Stimulated activated CD4-positive, alpha-beta T cell treated with anti-CD3 and anti-CD28 coated beads, TNF-alpha, amount 100 ng/mL, for 4 hours (primary cell): Measurements from ENCODE around the gene ANGPTL8.

Experiments used
- DNase-seq, 3 experiments: peaks; one replicate each; pipeline ENCODE4 v3.0.0-alpha.2; 2020; ENCODE audit warnings: low read depth in 3 of 3

The ANGPTL8 gene

DNA sequence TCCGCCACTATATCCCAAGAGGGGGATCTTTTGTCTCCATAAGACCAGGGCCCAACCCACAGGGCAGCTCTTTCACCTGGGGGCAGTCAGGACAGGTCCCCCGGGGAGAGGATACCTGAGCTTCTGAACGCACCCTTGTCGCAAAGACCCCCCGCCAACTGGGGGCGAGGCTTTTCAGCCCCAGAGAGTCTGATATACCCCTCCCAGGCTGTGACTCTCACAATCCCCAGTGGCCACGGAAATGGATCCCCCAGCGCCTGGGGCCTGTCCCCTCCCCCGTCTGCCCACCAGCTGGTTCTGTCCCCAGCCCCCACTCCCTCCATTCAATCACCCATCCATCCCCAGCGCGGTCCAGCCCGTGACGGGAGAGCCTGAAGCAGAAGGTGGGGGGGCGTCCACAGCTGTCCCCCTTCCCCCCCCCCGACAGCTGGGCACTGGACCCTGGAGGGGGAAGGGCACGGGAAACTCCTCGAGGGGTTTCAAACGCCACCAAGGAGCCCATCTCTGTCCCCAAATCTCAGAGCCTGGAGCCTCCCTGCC lies 22.1 kb downstream of the ANGPTL8 start:
- DNase-seq: no peak

DNA sequence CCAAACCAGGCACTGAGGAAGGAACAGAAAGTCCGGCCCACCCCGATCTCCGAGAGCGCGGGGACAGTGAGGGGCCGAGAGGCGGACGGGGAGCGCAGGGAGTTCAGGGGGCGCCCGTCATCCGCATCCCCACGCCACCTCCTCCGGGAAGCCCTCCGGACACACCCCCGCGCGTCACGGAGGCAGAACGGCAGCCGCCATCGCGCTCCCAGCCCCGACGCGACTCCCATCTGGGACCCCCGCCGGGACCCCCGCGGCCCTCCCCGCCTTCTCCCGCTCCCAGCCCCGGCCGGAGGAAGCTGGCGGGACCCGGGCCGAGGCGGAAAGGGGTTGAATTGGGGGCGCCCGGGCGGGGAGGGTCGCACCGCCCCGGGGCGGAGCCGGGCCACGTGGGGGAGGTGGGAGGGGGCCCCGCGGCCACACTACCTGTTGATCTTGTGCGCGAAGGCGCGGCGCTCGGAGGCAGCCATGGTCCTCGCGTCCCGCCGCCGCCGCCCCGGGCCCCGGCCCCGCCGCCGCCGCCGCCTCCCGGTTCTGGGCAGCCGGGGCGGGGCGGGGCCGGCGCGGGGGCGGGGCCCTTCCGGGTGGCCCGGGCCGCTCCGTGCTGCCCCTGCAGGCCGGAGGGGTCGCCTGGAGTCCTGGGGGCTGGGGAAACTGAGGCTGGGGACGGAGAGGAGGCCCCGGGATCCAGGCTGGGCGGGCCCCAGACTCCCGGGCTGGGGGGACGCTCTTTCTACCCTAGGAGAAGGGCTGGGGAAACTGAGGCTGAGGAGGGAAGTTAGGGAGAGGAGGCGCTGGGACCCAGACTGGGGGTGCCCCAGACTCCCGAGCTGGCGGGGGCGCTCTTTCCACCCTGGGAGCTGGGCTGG lies 22.8 kb downstream of the ANGPTL8 start, which contains the start of gene DOCK6:
TSS of gene DOCK6 (minus strand) at position 554 of the 869 bp plus-strand sequence. CDS start at position 470, 84 bp downstream.
- DNase-seq: peak in 1 of 3 experiments; percentile 12

DNA sequence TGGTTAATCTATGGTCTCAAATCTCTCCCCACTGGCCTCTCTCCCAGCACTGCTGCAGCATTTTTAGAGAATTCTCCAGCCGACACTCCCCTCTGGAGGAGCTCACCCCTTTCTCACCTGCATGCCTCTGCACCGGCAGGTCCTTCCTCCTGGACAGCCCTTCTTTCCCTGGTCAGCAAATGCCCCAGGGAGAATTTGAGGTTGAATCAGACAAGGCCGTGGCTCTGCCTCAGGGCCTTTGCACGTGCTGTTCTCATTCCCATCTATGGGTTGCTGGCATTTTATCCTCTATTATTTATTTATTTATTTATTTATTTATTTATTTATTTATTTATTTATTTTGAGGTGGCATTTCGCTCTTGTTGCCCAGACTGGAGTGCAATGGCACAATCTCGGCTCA lies 24.3 kb downstream of the ANGPTL8 start:
- no peak for DNase-seq

GRCh38 chr19:11264452-11265176 lies 25.2 kb downstream of the ANGPTL8 start:
- no peak for DNase-seq

DNA sequence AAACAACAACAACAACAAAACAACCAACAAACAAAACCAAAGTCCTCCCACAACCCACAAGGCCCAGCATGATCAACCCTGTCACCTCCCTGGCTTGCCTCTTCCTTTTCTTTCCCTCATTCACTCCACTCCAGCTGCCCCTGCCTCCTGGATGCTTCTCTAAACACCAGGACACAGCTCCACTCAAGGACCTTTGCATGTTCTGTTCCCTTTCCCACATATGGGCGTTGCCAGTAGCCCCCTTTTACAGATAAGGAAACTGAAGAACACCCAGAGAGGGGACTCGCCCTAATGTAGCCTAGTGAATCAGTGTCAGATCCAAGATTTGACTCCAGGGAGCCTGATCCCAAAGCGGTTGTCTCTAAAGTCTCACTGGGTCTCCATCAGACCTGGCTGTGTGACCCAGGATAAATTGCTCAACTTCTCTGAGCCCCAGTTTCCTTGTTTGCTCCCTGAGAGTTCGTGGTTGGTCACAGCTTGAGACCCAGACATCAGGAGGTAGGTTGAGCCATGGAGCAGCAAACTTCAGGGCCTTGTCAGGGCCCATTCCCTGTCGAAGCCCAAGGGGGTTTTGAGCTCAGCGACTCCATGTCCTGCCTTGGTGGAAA lies 25.9 kb downstream of the ANGPTL8 start:
- no peak for DNase-seq

DNA sequence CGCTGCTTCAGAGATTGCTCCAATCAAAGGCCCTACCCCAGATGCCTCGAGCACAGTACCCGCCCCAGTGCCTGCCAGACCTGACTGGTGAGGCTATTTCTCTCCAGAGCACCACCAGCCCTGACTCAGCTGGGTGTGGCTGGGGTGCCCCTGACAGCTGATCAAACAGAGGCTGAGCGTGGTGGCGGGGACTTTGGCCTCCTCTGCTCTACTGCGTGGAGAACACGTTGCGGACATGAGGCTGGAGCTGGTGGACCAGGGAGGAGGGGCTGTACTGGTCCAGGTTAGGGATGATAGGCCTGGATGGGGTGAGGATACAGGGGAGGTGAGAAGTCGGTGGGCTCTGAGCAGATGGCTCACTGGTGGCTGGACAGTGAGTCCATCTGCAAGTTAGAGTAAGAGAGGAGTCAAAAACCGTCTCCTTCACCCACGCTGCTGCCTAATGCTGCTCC lies 26.4 kb downstream of the ANGPTL8 start:
- no peak for DNase-seq

DNA sequence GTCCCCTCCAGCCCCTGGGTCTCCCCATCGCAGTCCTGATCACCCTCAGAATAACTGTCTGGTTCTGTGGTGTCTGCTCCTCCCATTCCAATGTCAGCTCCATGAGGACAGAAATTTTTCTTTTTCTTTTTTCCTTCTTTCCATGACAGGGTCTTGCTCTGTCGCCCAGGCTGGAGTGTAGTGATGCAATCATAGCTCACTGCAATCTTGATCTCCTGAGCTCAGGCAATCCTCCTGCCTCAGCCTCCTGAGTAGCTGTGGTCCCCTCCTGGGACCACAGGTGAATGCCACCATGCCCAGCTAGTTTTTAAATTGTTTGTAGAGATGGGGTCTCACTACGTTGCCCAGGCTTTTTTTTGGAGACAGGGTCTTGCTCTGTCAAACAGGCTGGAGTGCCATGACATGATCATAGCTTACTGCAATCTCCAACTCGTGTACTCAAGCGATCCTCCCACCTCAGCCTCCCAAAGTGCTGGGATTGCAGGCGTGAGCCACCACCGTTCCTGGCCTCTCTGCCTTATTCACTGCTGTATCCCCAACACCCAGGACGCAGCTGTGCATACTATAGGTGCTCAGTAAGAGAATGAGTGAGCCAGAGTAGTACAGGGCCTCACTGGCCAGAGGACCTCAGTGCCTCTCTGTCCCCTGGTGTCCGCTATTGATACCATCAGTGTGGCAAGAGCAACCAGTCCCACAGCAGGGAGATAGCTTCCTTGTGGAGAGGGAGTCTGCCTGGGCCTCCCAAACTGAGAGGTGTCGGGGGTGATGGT lies 28.1 kb downstream of the ANGPTL8 start:
- no peak for DNase-seq

GRCh38 chr19:11268783-11269267 lies 29.4 kb downstream of the ANGPTL8 start:
- no peak for DNase-seq

DNA sequence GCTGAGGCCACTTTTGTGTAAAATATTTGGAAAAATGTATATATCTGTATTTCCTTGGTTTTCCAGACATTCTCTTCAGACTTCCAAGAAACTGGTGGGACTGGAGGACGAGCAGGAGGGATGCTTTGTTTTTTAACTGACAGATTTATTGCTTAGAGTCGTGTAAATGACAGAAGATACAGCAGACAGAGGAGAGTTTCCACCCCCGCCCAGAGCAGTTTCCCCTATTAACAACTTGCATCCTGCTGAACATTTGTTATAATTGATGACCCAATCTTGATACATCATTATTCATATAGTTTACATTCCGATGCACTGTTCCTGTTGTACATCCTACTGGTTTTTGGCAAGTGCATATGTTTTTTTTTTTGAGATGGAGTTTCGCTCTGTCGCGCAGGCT lies 30.0 kb downstream of the ANGPTL8 start:
- no peak for DNase-seq

DNA sequence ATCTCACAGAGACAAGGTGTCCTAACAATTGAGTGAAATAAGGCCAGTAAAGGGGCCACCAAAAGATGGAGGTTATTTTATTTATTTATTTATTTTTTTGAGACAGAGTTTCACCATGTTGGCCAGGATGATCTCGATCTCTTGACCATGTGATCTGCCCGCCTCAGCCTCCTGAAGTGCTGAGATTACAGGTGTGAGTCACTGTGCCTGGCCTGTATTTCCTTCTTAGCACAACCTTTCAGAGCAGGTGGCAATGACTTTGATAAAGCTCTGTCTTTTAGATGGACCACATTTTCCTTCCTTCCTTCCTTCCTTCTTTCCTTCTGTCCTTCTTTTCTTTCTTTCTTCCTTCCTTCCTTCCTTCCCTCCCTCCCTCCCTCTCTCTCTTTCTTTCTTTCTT lies 33.9 kb downstream of the ANGPTL8 start:
- DNase-seq: no peak

- DNase-seq: no peak
Measured at GRCh38 chr19:11273989-11274388, 34.6 kb downstream of the ANGPTL8 start.

GRCh38 chr19:11274533-11275086 lies 35.2 kb downstream of the ANGPTL8 start:
- DNase-seq: no peak

- no peak for DNase-seq
Measured at GRCh38 chr19:11278670-11279069, 39.3 kb downstream of the ANGPTL8 start.

GRCh38 chr19:11279505-11280236 lies 40.3 kb downstream of the ANGPTL8 start:
- no peak for DNase-seq

DNA sequence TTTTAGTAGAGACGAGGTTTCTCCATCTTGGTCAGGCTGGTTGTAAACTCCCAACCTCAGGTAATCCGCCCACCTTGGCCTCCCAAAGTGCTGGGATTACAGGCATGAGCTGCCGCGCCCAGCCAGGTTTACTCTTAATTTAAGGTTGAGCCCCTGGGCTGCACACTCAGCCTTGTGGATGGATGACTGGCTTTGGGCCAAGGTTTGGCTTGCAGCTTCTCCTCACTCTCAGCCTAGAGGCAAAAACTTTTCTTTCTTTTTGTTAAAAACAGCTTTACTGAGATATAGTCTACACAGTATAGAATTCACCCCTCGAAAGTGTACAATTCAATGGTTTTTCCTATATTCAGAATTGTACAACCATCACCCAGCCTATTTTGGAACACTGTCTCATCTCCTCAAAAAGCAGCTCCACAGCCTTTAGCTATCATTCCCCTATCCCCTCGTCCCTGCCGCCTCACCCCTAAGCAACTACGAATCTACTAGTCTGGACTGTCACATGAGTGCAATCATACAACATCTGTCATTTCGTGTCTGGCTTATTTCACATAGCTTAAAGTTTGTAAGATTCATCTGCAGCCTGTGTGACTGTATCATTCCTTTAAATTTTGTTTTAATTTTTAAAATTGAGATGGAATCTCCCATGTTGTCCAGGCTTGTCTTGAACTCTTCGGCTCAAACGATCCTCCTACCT lies 42.1 kb downstream of the ANGPTL8 start:
- no peak for DNase-seq

GRCh38 chr19:11284515-11284914 lies 45.1 kb downstream of the ANGPTL8 start:
- no peak for DNase-seq

DNA sequence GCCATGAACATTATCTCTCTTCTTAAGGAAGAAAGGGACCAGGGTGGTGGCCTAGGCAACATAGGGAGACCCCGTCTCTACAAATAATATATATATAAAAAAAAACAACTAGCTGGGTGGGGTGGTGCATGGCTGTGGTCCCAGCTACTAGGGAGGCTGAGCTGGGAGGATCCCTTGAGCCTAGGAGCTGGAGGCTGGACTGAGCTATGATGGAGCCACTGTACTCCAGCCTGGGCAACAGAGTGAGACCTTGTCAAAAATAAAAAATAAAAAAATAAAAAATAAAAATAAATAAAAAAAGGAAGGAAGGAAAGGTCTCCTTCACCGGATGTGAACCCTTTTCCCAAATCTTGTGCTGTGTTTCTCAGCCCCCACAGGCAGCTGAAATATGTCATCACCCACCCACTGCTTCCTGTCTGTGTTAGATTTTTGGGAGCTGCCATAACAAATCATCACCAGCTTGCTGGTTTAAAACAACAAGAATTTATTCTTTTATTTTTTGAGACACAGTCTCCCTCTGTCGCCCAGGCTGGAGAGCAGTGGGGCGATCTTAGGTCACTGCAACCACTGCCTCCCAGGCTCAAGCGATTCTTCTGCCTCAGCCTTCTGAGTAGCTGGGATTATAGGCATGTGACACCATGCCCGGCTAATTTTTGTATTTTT lies 47.0 kb downstream of the ANGPTL8 start:
- no peak for DNase-seq

DNA sequence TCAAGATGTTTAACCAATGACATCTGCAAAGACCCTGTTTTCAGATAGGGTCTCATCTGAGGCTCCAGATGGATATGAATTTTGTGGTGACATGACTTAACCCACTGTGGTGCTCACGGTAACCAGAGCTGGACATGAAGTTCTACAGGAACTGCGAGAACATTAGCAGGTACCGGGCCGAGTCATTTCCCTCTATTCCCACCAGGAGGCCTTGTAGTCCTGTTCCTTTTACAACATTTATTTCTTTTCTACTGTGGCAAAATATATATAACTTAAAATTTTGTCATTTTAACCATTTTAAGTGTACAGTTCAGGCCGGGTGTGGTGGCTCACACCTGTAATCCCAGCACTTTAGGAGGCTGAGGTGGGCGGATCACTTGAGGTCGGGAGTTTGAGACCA lies 48.9 kb downstream of the ANGPTL8 start:
- DNase-seq: no peak

DNA sequence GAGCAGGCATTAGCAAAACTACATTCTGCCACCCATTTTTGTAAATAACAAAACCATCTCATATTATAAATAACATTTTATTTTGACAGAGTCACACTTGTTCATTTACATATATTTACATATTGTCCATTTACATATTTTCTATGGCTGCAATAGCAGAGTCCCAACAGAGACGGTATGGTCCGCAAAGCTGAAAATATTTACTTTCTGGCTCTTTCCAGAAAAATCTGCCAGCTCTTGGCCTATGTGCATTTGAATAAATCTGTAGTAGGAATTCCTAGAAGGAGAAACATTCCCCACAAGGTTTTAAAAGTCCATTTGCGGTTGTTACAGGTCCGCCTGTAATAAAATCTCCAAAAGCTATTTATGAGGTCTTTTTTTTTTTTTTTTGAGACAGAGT lies 50.8 kb downstream of the ANGPTL8 start:
- no peak for DNase-seq
